Peyer's patch (tissue), 4 donors: ENCODE measurements around the gene PIEZO1. TPM values are rescaled to one million over a fixed set of nuclear protein-coding genes. Genes with fewer than 3 reads are reported as not detected.
A peak's percentile ranks its signal among the peaks of the same experiment; 100 is the strongest.

Source experiments
- DNase-seq, 3 donors: peaks; one replicate each; pipeline ENCODE4 v3.0.0-alpha.2; 2017 to 2019
- H3K27ac ChIP-seq, 4 donors: fragments of 200-600 bp; sonication (generic); one replicate each; pipeline ENCODE4 v1.5.1; 2016 to 2019
- H3K27me3 ChIP-seq, 2 donors: fragments of 200-600 bp; sonication (generic); one replicate each; pipeline ENCODE4 v1.5.1; 2019
- H3K36me3 ChIP-seq, 3 donors: fragments of 200-600 bp; sonication (generic); one replicate each; pipeline ENCODE4 v1.5.1; 2016 to 2019
- H3K4me1 ChIP-seq, 4 donors: fragments of 200-600 bp; sonication (generic); one replicate each; pipeline ENCODE4 v1.5.1; 2016 to 2019
- H3K4me3 ChIP-seq, 4 donors: fragments of 200-600 bp; sonication (generic); 1 replicate in 3 of 4; 2 replicates in 1 of 4; pipeline ENCODE4 v1.5.1; 2016 to 2019; ENCODE audit warnings: mild to moderate bottlenecking in 1 of 4
- H3K9me3 ChIP-seq, 4 donors: fragments of 200-600 bp; sonication (generic); one replicate each; pipeline ENCODE4 v1.5.1; 2016 to 2019; ENCODE audit warnings: mild to moderate bottlenecking in 1 of 4
- POLR2A ChIP-seq, 2 donors: fragments of 450-650 bp; IDR thresholded peaks; one replicate each; pipeline ENCODE4 v1.5.1; 2017; ENCODE audit warnings: antibody characterized with exemption in 2 of 2, mild to moderate bottlenecking in 2 of 2, moderate library complexity in 2 of 2
- total RNA-seq, 4 donors: library from RNA; depleted of rRNA; stranded (reverse); fragments of >200 nt; gene quantifications; one replicate each; pipeline ENCODE4 v1.1.0, GENCODE V29; 2016
- TF ChIP-seq, protein P1 (sequence below), 6 experiments: fragments of 450-650 bp in 4 of 6; fragments of 200-600 bp in 2 of 6; sonication (generic) in 1 of 6; IDR thresholded peaks; one replicate each; pipeline ENCODE4 v1.5.1; 2017 to 2019; ENCODE audit warnings: antibody characterized with exemption in 6 of 6, mild to moderate bottlenecking in 3 of 6, moderate library complexity in 1 of 6

PIEZO1 gene
- total RNA-seq, 4 donors from 2014 or later, result 76.9 to 218 (median 183) TPM

- no peaks in the 10 kb centered on the region for H3K27me3 ChIP-seq
- no peak for TF ChIP-seq POLR2A (IDR thresholded peaks at IDR 0.05)
- TF ChIP-seq, protein P1, sequence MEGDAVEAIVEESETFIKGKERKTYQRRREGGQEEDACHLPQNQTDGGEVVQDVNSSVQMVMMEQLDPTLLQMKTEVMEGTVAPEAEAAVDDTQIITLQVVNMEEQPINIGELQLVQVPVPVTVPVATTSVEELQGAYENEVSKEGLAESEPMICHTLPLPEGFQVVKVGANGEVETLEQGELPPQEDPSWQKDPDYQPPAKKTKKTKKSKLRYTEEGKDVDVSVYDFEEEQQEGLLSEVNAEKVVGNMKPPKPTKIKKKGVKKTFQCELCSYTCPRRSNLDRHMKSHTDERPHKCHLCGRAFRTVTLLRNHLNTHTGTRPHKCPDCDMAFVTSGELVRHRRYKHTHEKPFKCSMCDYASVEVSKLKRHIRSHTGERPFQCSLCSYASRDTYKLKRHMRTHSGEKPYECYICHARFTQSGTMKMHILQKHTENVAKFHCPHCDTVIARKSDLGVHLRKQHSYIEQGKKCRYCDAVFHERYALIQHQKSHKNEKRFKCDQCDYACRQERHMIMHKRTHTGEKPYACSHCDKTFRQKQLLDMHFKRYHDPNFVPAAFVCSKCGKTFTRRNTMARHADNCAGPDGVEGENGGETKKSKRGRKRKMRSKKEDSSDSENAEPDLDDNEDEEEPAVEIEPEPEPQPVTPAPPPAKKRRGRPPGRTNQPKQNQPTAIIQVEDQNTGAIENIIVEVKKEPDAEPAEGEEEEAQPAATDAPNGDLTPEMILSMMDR (IDR thresholded peaks at IDR 0.05), result no peak
- H3K4me3 ChIP-seq, result peak overlapping the region; percentile 68 to 92 (median 80)
- H3K27ac ChIP-seq, result peak overlapping the region; percentile 87 to 96 (median 92)
- H3K36me3 ChIP-seq, result no peaks in the 10 kb centered on the region
- no peak for DNase-seq
- no peaks in the 10 kb centered on the region for H3K9me3 ChIP-seq
- peaks cover 0 to 52% (median 35%) of the 10 kb centered on the region in 4 donors for H3K4me1 ChIP-seq
Observed at GRCh38 chr16:88784856-88785105, 239 bp downstream of the PIEZO1 start.

DNA sequence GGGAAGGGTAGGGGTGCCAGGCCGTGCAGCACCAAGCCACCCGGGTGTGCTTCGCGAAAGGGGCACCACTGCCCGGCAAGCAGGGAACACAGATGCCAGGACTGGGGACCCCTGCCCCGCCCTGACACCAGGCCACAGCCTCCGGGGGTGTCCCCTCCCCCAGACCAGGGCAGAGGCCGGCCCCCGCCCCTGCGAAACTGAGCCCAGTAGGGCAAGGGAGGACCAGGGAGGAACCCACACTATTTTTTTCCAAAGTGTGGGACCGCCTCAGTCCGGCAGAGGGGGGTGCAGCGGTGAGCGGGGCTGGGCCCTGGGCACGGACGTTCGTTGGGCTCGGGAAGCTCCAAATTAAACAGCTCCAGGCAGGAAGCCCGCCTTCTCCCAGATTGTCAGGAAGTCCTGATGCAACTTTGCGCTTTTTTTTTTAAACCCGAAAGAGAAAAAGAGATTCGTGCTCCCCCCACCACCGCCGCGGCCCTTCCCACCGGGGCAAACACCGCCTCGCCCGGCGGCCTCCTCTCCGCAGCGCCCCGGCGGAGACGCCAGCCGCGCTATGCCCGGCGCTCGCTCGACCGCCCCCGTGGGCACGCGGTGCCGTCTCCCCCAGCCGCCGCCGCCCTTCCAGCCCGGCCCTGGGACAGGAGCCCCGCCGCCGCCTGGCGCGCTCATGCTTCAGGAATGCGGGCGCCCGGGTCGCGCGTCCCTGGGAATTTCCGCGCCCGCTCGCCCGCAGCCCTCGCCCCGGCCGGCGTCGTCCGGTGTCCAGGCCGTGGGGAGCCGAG, 755 bp downstream of the PIEZO1 start:
- no peak for TF ChIP-seq POLR2A (IDR thresholded peaks at IDR 0.05)
- TF ChIP-seq, protein P1 (IDR thresholded peaks at IDR 0.05), result peak; percentile 37 to 70 (median 52)
- Histone ChIP-seq H3K4me1 (peaks cover 0 to 56% (median 38%) of the 10 kb centered on the region in 4 donors), H3K9me3 (no peaks in the 10 kb centered on the region), H3K36me3 (no peaks in the 10 kb centered on the region), H3K27me3 (no peaks in the 10 kb centered on the region), H3K27ac (peak overlapping the region; percentile 87 to 96 (median 92)), H3K4me3 (peak overlapping the region; percentile 68 to 92 (median 80))
- peak; percentile 67 to 79 (median 79) for DNase-seq

DNA sequence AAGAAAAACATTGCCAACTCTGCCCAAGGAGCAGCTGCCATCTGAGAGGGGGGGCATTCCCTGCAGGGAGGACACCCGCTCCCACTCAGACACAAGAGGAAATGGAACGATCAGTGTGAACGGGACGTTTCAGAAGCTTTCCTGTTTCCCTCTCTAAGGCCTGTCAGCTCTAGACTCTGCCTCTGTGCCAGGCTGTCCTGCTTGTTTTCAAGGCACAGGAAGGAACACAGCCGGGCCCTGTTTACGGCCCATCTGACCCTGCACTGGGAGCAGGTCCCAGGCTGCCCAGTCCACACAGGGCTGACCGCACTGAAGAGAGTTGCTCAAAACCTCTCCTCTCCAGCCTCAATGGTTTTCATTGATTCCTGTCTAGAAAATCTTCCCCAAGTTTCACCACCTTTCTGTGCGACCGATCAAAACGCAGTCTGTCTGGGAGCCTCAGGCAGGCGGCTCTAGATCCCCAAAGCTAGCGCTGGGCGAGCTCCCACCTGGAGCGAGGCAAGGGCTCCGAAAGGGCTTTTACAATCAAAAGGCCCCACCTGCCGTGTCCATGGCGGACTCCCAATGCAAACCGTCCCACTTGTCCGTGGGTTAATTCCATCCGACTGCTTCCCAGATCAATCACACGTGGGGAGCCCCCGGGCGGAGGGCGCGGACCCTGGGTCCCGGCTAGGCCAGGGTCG, 1.5 kb downstream of the PIEZO1 start:
- TF ChIP-seq POLR2A (IDR thresholded peaks at IDR 0.05), result no peak
- TF ChIP-seq, protein P1 (IDR thresholded peaks at IDR 0.05), result no peak
- peak overlapping the region; percentile 87 to 96 (median 92) for H3K27ac ChIP-seq
- H3K9me3 ChIP-seq, result no peaks in the 10 kb centered on the region
- H3K4me1 ChIP-seq, result peaks cover 0 to 56% (median 40%) of the 10 kb centered on the region in 4 donors
- H3K36me3 ChIP-seq, result no peaks in the 10 kb centered on the region
- H3K4me3 ChIP-seq, result peak overlapping the region; percentile 68 to 92 (median 80)
- H3K27me3 ChIP-seq, result no peaks in the 10 kb centered on the region
- peak; percentile 53 to 73 (median 58) for DNase-seq

DNA sequence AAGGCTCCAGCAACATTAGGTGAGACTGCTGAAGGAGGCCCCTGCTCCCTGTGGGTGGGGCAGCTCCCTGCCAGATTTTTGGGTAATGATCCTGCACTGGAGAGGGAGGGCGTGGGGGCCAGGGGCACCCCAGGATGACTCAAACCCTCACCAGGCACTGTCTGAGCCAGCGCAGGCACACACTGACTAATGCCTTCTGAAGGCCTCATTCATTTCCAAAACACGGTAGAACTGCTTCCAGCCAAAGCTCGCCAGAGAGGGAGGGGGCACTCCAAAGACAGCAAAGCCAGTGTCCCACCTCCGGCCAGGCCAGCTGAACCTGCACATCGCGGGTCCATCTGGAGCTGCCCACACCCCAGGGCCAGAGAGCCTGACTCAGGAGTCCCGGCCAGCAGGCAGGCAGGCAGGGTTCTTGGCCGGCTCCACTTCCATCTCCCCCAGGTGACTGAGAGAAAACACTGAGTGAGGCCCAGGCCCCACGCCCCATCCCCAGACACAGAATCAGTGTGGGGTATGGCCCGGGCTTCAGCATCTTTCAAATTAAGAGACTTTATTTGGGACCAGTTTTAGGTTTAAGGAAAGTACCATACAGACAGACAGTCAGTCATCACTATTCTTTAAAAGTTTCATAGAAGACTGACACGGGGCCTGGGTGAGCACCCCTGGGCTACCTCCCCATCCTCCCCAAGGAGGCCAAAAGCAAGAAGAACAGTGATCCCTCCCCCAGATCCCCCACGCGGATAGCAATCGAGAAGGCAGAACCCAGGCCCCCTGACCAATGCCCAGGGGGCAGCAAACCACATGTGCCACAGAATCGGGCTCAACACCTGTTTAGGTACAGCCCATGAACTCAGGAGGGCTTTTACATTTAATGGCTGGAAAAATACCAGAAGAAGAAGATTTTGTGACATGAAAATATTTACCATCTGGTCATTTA, 2.3 kb downstream of the PIEZO1 start:
- TF ChIP-seq POLR2A (IDR thresholded peaks at IDR 0.05), result no peak
- TF ChIP-seq, protein P1 (IDR thresholded peaks at IDR 0.05), result no peak
- H3K4me1 ChIP-seq, result peaks cover 0 to 56% (median 40%) of the 10 kb centered on the region in 4 donors
- H3K27me3 ChIP-seq, result no peaks in the 10 kb centered on the region
- peak overlapping the region; percentile 87 to 96 (median 92) for H3K27ac ChIP-seq
- H3K36me3 ChIP-seq, result no peaks in the 10 kb centered on the region
- H3K4me3 ChIP-seq, result peak overlapping the region in 3 of 4 donors; percentile 68 to 91 (median 70)
- no peaks in the 10 kb centered on the region for H3K9me3 ChIP-seq
- peak in 1 of 3 donors; percentile 36 for DNase-seq
